A549 (cell line): ENCODE results near the gene IRF2BPL. TPM values are rescaled to one million over a fixed set of nuclear protein-coding genes. Genes with fewer than 3 reads are reported as not detected.
A peak's percentile ranks its signal among the peaks of the same experiment; 100 is the strongest.

Experiments
- ATAC-seq, 2 experiments: fragments of 200-7000 bp in 1 of 2; fragments of >200 bp in 1 of 2; cut with Nextera tagmentation in 1 of 2; cut with Tn5 transposase in 1 of 2; 3 replicates each; pipeline versions ENCODE4 v1.8.0 to v1.9.1; 2018 to 2020; ENCODE audit warnings: mild to moderate bottlenecking in 1 of 2, moderate library complexity in 1 of 2
- CTCF ChIA-PET: fragments of 300-600 bp; sonication (Branson Sonifier 250); formaldehyde crosslinking; extraction: SDS; loops from one replicate; lab custom pipeline; 2021; ENCODE audit warnings: antibody characterized with exemption, inconsistent platforms; lab: Yijun Ruan, JAX
- POLR2A ChIA-PET: fragments of 350-600 bp; formaldehyde crosslinking; extraction: SDS; loops from one replicate; lab custom pipeline; 2021; ENCODE audit warnings: antibody characterized with exemption, inconsistent platforms; lab: Yijun Ruan, JAX
- DNase-seq, 2 experiments: peaks; one replicate each; pipeline versions ENCODE4 v3.0.0 to v3.0.0-alpha.2; 2011 to 2016; ENCODE audit warnings: low read depth in 1 of 2, low spot score in 1 of 2
- FAIRE-seq: peaks from 2 replicates; lab custom pipeline; 2011; peaks lifted over from hg19 to GRCh38; lab: Jason Lieb, UNC
- H3K27ac ChIP-seq, 2 experiments: fragments of >200 bp; sonication (Bioruptor Twin); formaldehyde crosslinking; 3 replicates each; pipeline ENCODE4 v1.5.1; 2016 to 2017
- H3K4me1 ChIP-seq: fragments of >200 bp; sonication (Bioruptor Twin); formaldehyde crosslinking; 3 replicates; pipeline ENCODE4 v1.6.1; 2016
- H3K4me2 ChIP-seq: fragments of >200 bp; sonication (Bioruptor Twin); formaldehyde crosslinking; 3 replicates; pipeline ENCODE4 v1.6.1; 2016
- H3K4me3 ChIP-seq: fragments of >200 bp; sonication (Bioruptor Twin); formaldehyde crosslinking; 3 replicates; pipeline ENCODE4 v1.5.1; 2016
- H3K9me3 ChIP-seq: fragments of >200 bp; sonication (Bioruptor Twin); formaldehyde crosslinking; 3 replicates; pipeline ENCODE4 v1.6.1; 2016
- BHLHE40 ChIP-seq: IDR thresholded peaks from 2 replicates; pipeline ENCODE4 v1.6.1; 2012; ENCODE audit warnings: low read depth, low read length, inconsistent platforms
- CBX8 ChIP-seq: fragments of 200-600 bp; sonication (generic); IDR thresholded peaks from 2 replicates; pipeline ENCODE4 v1.6.1; 2016
- CHD2 ChIP-seq: fragments of 150-350 bp; IDR thresholded peaks from 2 replicates; pipeline ENCODE4 v1.6.1; 2014; ENCODE audit warnings: low read length; ENCODE audit not compliant: partially characterized antibody
- CHD4 ChIP-seq: fragments of 200-600 bp; sonication (generic); IDR thresholded peaks from 2 replicates; pipeline ENCODE4 v1.6.1; 2016; ENCODE audit warnings: antibody characterized with exemption, mild to moderate bottlenecking, borderline replicate concordance
- EHF ChIP-seq: fragments of 250-450 bp; sonication (Bioruptor Pico); IDR thresholded peaks from 2 replicates; pipeline ENCODE4 v1.5.0; 2020; ENCODE audit warnings: mild to moderate bottlenecking
- EP300 ChIP-seq, 2 experiments: fragments of >200 bp; sonication (Bioruptor Twin); formaldehyde crosslinking; IDR thresholded peaks; 2 replicates in 1 of 2; 3 replicates in 1 of 2; pipeline ENCODE4 v1.6.1; 2016 to 2017
- HEYL ChIP-seq: fragments of 250-450 bp; sonication (Bioruptor Pico); IDR thresholded peaks from 2 replicates; pipeline ENCODE4 v1.8.0; 2021; ENCODE audit warnings: mild to moderate bottlenecking, moderate library complexity
- HOXB13 ChIP-seq: fragments of 250-450 bp; sonication (Bioruptor Pico); IDR thresholded peaks from 2 replicates; pipeline ENCODE4 v1.5.0; 2020; ENCODE audit warnings: low read depth, mild to moderate bottlenecking, moderate library complexity
- JUN ChIP-seq, 2 experiments: fragments of >200 bp; sonication (Bioruptor Twin); formaldehyde crosslinking; IDR thresholded peaks; 2 replicates in 1 of 2; 3 replicates in 1 of 2; pipeline ENCODE4 v1.6.1; 2016 to 2017
- KDM5A ChIP-seq: fragments of 200-600 bp; sonication (generic); IDR thresholded peaks from 2 replicates; pipeline ENCODE4 v1.6.1; 2016; ENCODE audit warnings: antibody characterized with exemption, mild to moderate bottlenecking
- TP53 ChIP-seq: fragments of 250-450 bp; sonication (Bioruptor Pico); IDR thresholded peaks from 2 replicates; pipeline ENCODE4 v1.5.0; 2021; ENCODE audit warnings: mild to moderate bottlenecking, moderate library complexity
- ZC3H11A ChIP-seq: fragments of 450-650 bp; IDR thresholded peaks from 2 replicates; pipeline ENCODE4 v1.6.1; 2014; ENCODE audit warnings: antibody characterized with exemption, mild to moderate bottlenecking
- WGBS: methylation state at CpG from one replicate; pipeline ENCODE4 v1.1.6; 2017; ENCODE audit errors: missing lambda C conversion rate; 5-methylcytosine and 5-hydroxymethylcytosine counted together
- polyA plus RNA-seq, 4 experiments: library from polyadenylated mRNA; depleted of rRNA in 3 of 4; stranded (reverse); fragments of >200 nt; fragmentation: RNase III in 1 of 4; extraction: RNeasy Plus Mini Kit Qiagen cat#74134 plus additional on column Dnase treatment in 1 of 4; gene quantifications; 2 replicates in 3 of 4; 3 replicates in 1 of 4; pipeline ENCODE4 v1.2.3, GENCODE V29; 2011 to 2017
- TF ChIP-seq, protein P1 (sequence below): fragments of 200-600 bp; sonication (generic); IDR thresholded peaks from 2 replicates; pipeline ENCODE4 v1.6.1; 2016; ENCODE audit warnings: antibody characterized with exemption, mild to moderate bottlenecking, moderate library complexity
- TF ChIP-seq, protein P2 (sequence below): fragments of >200 bp; sonication (Bioruptor Twin); formaldehyde crosslinking; IDR thresholded peaks from 3 replicates; pipeline ENCODE4 v1.6.1; 2016
- TF ChIP-seq, protein P3 (sequence below): IDR thresholded peaks from 2 replicates; pipeline ENCODE4 v1.6.1; 2012; ENCODE audit warnings: low read depth, borderline replicate concordance
- TF ChIP-seq, protein P4 (sequence below): IDR thresholded peaks from 2 replicates; pipeline ENCODE4 v1.6.1; 2012
- TF ChIP-seq, protein P5 (sequence below): fragments of >200 bp; sonication (Bioruptor Twin); formaldehyde crosslinking; IDR thresholded peaks from 3 replicates; pipeline ENCODE4 v1.5.1; 2016

The IRF2BPL gene
- polyA plus RNA-seq, 2 of the 4 experiments (the other 2 are of a cell fraction) = 18.1 to 28.3 TPM

DNA sequence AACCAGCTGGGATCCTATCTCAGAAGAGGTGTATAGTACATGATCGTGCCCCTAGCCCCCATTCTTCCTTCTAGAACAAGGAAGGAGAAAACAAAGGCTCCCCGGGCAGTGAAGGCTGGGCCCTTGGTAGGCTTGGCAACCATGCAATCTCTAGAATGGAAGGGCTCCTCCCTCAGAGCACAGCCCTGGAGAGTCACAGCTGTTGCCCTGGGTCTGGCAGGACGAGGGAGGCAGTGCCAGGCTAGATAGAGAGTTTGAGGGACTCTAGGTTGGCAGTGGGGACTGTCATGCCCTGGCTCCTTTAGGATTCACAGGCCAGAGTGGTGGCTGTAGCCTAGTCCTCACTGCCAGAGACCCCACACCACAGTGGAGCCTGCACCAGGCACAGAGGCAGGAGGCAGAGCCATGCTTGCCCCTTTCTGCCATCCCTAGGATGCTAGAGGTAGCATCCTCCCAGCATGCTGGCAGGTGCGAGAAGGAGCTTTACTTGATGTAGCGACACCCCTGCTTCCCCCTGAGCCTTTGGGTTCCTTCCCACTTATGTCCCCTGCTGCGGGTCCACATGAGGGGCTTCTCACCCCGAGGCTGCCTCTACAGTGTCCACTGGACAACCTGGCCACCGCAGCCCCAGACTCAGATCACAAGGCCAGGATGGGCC is 36.1 kb upstream of the IRF2BPL start:
- DNase-seq (no peak), ATAC-seq (no peak), FAIRE-seq (no peak)
- no peak overlapping the region for H3K4me3 ChIP-seq
- H3K4me2 ChIP-seq = no peak overlapping the region
- TF ChIP-seq EHF (no peak), HOXB13 (CRISPR knock-in tag) (no peak)
- ChIA-PET CTCF (interaction anchor here (1.1 to 22.6 kb wide), 9 partner anchors 12 to 190 kb away, joined by 3 to 676 read pairs (median 13); partner anchors contain the start of gene IRF2BPL), POLR2A (interaction anchor here (0.7 to 2.0 kb wide), 4 partner anchors 30 to 313 kb away, joined by 3 to 7 read pairs (median 4); partner anchors contain the start of gene SAMD15)
- peak overlapping the region; percentile 19 to 51; a peak in 3 of 6 replicates for H3K27ac ChIP-seq
- no peaks in the 10 kb centered on the region for H3K9me3 ChIP-seq
- WGBS = 91% methylated on average over 7 of the region's 8 CpGs
- H3K4me1 ChIP-seq = peaks cover 27% of the 10 kb centered on the region

DNA sequence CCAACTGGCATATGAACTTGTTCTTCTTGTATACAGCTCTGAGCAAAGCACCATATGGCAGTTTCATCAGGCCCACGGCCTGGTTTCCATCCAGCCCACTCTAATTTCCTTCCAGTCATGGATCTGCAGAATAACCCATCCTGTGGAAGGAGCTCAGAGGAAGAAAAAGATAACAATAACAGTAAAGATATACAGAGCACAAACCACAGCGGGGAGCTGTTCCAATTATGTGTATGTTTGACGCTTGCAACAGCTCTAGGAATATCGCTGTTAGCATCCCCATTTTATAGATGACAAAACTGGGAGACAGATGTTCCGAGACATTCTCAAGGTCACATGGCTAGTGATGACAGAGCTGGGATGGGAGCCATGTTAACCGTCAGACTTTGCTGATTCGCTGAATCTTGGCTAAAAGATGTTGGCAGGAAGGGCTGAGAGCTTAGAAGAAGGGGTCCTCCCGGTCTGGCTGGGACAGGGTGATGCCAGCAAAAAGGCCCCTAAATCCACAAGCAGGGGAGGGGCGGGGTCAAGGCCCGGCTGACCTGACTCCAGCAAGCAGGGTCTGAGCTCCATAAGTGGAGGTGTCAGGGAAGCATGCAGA is 35.2 kb upstream of the IRF2BPL start:
- POLR2A ChIA-PET = interaction anchor here (0.9 to 2.0 kb wide), 4 partner anchors 24 to 36 kb away, joined by 3 to 7 read pairs (median 4); no protein-coding TSS in a partner anchor
- 74% methylated on average over 10 of the region's 10 CpGs for WGBS
- no peak for FAIRE-seq

More for the DNA sequence above, 35.2 kb upstream of the IRF2BPL start:
- CTCF ChIA-PET = interaction anchor here (0.6 to 22.6 kb wide), 11 partner anchors 8 to 189 kb away, joined by 3 to 676 read pairs (median 13); partner anchors contain the start of gene IRF2BPL
- H3K4me1 ChIP-seq = peaks cover 35% of the 10 kb centered on the region
- no peak overlapping the region for H3K4me2 ChIP-seq
- H3K9me3 ChIP-seq = no peaks in the 10 kb centered on the region
- no peak overlapping the region for H3K4me3 ChIP-seq
- ATAC-seq (no peak), DNase-seq (no peak)
- TF ChIP-seq HEYL (CRISPR knock-in tag) (no peak), EP300 (IDR thresholded peaks at IDR 0.05) (no peak), CHD2 (no peak), CHD4 (no peak), KDM5A (no peak), CBX8 (no peak), TP53 (no peak), BHLHE40 (no peak), JUN (IDR thresholded peaks at IDR 0.05) (no peak), ZC3H11A (no peak)
- TF ChIP-seq, protein P1, sequence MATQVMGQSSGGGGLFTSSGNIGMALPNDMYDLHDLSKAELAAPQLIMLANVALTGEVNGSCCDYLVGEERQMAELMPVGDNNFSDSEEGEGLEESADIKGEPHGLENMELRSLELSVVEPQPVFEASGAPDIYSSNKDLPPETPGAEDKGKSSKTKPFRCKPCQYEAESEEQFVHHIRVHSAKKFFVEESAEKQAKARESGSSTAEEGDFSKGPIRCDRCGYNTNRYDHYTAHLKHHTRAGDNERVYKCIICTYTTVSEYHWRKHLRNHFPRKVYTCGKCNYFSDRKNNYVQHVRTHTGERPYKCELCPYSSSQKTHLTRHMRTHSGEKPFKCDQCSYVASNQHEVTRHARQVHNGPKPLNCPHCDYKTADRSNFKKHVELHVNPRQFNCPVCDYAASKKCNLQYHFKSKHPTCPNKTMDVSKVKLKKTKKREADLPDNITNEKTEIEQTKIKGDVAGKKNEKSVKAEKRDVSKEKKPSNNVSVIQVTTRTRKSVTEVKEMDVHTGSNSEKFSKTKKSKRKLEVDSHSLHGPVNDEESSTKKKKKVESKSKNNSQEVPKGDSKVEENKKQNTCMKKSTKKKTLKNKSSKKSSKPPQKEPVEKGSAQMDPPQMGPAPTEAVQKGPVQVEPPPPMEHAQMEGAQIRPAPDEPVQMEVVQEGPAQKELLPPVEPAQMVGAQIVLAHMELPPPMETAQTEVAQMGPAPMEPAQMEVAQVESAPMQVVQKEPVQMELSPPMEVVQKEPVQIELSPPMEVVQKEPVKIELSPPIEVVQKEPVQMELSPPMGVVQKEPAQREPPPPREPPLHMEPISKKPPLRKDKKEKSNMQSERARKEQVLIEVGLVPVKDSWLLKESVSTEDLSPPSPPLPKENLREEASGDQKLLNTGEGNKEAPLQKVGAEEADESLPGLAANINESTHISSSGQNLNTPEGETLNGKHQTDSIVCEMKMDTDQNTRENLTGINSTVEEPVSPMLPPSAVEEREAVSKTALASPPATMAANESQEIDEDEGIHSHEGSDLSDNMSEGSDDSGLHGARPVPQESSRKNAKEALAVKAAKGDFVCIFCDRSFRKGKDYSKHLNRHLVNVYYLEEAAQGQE = no peak
- TF ChIP-seq, protein P2, sequence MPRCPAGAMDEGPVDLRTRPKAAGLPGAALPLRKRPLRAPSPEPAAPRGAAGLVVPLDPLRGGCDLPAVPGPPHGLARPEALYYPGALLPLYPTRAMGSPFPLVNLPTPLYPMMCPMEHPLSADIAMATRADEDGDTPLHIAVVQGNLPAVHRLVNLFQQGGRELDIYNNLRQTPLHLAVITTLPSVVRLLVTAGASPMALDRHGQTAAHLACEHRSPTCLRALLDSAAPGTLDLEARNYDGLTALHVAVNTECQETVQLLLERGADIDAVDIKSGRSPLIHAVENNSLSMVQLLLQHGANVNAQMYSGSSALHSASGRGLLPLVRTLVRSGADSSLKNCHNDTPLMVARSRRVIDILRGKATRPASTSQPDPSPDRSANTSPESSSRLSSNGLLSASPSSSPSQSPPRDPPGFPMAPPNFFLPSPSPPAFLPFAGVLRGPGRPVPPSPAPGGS = no peak
- TF ChIP-seq, protein P3, sequence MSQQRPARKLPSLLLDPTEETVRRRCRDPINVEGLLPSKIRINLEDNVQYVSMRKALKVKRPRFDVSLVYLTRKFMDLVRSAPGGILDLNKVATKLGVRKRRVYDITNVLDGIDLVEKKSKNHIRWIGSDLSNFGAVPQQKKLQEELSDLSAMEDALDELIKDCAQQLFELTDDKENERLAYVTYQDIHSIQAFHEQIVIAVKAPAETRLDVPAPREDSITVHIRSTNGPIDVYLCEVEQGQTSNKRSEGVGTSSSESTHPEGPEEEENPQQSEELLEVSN = no peak
- TF ChIP-seq, protein P4, sequence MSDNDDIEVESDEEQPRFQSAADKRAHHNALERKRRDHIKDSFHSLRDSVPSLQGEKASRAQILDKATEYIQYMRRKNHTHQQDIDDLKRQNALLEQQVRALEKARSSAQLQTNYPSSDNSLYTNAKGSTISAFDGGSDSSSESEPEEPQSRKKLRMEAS = no peak
- TF ChIP-seq, protein P5, sequence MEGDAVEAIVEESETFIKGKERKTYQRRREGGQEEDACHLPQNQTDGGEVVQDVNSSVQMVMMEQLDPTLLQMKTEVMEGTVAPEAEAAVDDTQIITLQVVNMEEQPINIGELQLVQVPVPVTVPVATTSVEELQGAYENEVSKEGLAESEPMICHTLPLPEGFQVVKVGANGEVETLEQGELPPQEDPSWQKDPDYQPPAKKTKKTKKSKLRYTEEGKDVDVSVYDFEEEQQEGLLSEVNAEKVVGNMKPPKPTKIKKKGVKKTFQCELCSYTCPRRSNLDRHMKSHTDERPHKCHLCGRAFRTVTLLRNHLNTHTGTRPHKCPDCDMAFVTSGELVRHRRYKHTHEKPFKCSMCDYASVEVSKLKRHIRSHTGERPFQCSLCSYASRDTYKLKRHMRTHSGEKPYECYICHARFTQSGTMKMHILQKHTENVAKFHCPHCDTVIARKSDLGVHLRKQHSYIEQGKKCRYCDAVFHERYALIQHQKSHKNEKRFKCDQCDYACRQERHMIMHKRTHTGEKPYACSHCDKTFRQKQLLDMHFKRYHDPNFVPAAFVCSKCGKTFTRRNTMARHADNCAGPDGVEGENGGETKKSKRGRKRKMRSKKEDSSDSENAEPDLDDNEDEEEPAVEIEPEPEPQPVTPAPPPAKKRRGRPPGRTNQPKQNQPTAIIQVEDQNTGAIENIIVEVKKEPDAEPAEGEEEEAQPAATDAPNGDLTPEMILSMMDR = no peak
- TF ChIP-seq, all 56 proteins: peak for 0
- peak overlapping the region in 1 of 2 experiments; percentile 51; a peak in 3 of 6 replicates for H3K27ac ChIP-seq
